Hepatocyte (in vitro differentiated cells): Measurements from ENCODE around the gene COX6A1. TPM values are rescaled to one million over a fixed set of nuclear protein-coding genes. Genes with fewer than 3 reads are reported as not detected.
A peak's percentile ranks its signal among the peaks of the same experiment; 100 is the strongest.

ENCODE experiments used
- DNase-seq: peaks from one replicate; pipeline ENCODE4 v3.0.0-alpha.2; 2016; ENCODE audit warnings: low spot score
- H2AFZ ChIP-seq: fragments of 200-600 bp; sonication (generic); 2 replicates; pipeline ENCODE4 v1.6.0; 2016; ENCODE audit warnings: antibody characterized with exemption, mild to moderate bottlenecking
- H3K27ac ChIP-seq: fragments of 200-600 bp; sonication (generic); 2 replicates; pipeline ENCODE4 v1.5.1; 2016; ENCODE audit warnings: mild to moderate bottlenecking
- H3K27me3 ChIP-seq: fragments of 200-600 bp; sonication (generic); 2 replicates; pipeline ENCODE4 v1.6.1; 2016
- H3K36me3 ChIP-seq: fragments of 200-600 bp; sonication (generic); replicated peaks from 2 replicates; pipeline ENCODE4 v1.5.1; 2016; ENCODE audit warnings: low read depth; ENCODE audit not compliant: insufficient read depth
- H3K4me1 ChIP-seq: fragments of 200-600 bp; sonication (generic); 2 replicates; pipeline ENCODE4 v1.5.1; 2016; ENCODE audit warnings: mild to moderate bottlenecking, moderate library complexity; ENCODE audit not compliant: insufficient read depth
- H3K4me2 ChIP-seq: fragments of 200-600 bp; sonication (generic); 2 replicates; pipeline ENCODE4 v1.6.0; 2016
- H3K4me3 ChIP-seq: fragments of 200-600 bp; sonication (generic); 2 replicates; pipeline ENCODE4 v1.5.1; 2016; ENCODE audit warnings: mild to moderate bottlenecking
- H3K79me2 ChIP-seq: fragments of 200-600 bp; sonication (generic); 2 replicates; pipeline ENCODE4 v1.6.0; 2017; ENCODE audit warnings: mild to moderate bottlenecking
- H3K9me2 ChIP-seq: fragments of 200-600 bp; sonication (generic); replicated peaks from 2 replicates; pipeline ENCODE4 v1.6.0; 2017; ENCODE audit warnings: mild to moderate bottlenecking; ENCODE audit not compliant: insufficient read depth
- H3K9me3 ChIP-seq: fragments of 200-600 bp; sonication (generic); 2 replicates; pipeline ENCODE4 v1.5.1; 2016; ENCODE audit warnings: low read depth, mild to moderate bottlenecking
- H4K20me1 ChIP-seq: fragments of 200-600 bp; sonication (generic); 2 replicates; pipeline ENCODE4 v1.6.0; 2016; ENCODE audit warnings: mild to moderate bottlenecking; ENCODE audit not compliant: insufficient read depth, poor library complexity, severe bottlenecking
- CTCF ChIP-seq: fragments of 200-600 bp; sonication (generic); IDR thresholded peaks from 2 replicates; pipeline ENCODE4 v1.5.1; 2016; ENCODE audit warnings: antibody characterized with exemption, mild to moderate bottlenecking; ENCODE audit not compliant: poor library complexity
- EZH2 ChIP-seq: fragments of 200-600 bp; sonication (generic); IDR thresholded peaks from 2 replicates; pipeline ENCODE4 v1.6.1; 2016; ENCODE audit warnings: antibody characterized with exemption, mild to moderate bottlenecking, borderline replicate concordance
- EZH2phosphoT487 ChIP-seq: fragments of 200-600 bp; sonication (generic); IDR thresholded peaks from one replicate; pipeline ENCODE4 v1.6.1; 2018; ENCODE audit warnings: antibody characterized with exemption, mild to moderate bottlenecking, low read depth, moderate library complexity; ENCODE audit not compliant: unreplicated experiment, severe bottlenecking
- WGBS: methylation state at CpG from one replicate; pipeline ENCODE4 v1.1.6; 2016; ENCODE audit warnings: low lambda C conversion rate; ENCODE audit errors: missing lambda C conversion rate; 5-methylcytosine and 5-hydroxymethylcytosine counted together
- polyA plus RNA-seq: library from polyadenylated mRNA; unstranded; fragments of >200 nt; fragmentation: Nextera tagmentation; extraction: Ambion mirVana; gene quantifications from 2 replicates; pipeline ENCODE4 v1.2.1, GENCODE V29; 2016
- total RNA-seq: library from RNA; depleted of rRNA; stranded (reverse); fragments of >200 nt; gene quantifications from 2 replicates; pipeline ENCODE4 v1.2.3, GENCODE V29; 2014

The COX6A1 gene
- total and polyA plus RNA-seq, 2 experiments from 2014 or later, result 581 to 1,059 TPM

- TF ChIP-seq EZH2 (no peak), EZH2phosphoT487 (no peak), CTCF (peak; percentile 12)
- peaks cover 7% of the 10 kb centered on the region for H3K36me3 ChIP-seq
- WGBS, result 92% methylated on average over 6 of the region's 6 CpGs
Measured at GRCh38 chr12:120457133-120457532, 19.2 kb downstream of the COX6A1 start.

DNA sequence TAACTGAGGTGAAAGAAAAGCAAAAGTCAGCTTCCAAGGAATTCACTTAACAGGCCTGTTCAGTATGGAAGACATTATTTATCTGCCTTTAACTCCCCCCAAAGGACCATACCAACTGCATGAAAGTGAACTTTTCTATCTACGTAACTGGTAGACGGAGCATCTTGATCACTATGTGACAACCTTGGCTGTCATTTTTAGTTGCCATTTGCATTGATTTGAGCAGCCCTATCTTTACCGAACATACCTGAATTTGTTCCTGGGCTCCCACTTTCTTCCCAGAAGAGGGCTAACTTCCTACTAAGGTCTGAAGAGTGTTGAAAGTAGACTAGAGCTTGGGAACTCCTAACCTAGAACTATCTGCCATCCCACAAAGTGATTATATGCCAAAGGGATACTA lies 22.2 kb downstream of the COX6A1 start:
- Histone ChIP-seq H4K20me1 (peaks cover 16% of the 10 kb centered on the region), H3K9me2 (no peaks in the 10 kb centered on the region), H3K79me2 (peaks cover 30% of the 10 kb centered on the region), H3K27me3 (no peaks in the 10 kb centered on the region), H3K4me3 (no peak overlapping the region), H3K4me2 (no peak overlapping the region), H3K27ac (no peak overlapping the region), H3K4me1 (no peaks in the 10 kb centered on the region), H3K9me3 (no peaks in the 10 kb centered on the region), H3K36me3 (peaks cover 7% of the 10 kb centered on the region), H2AFZ (no peak overlapping the region)
- DNase-seq, result no peak
- TF ChIP-seq CTCF (no peak), EZH2 (no peak), EZH2phosphoT487 (no peak)
- 96% methylated on average over 3 of the region's 3 CpGs for WGBS

More at GRCh38 chr12:120457133-120457532, 19.2 kb downstream of the COX6A1 start:
- Histone ChIP-seq H3K27me3 (no peaks in the 10 kb centered on the region), H3K9me3 (no peaks in the 10 kb centered on the region), H3K4me3 (no peak overlapping the region), H3K4me2 (no peak overlapping the region), H3K27ac (no peak overlapping the region), H4K20me1 (peaks cover 5% of the 10 kb centered on the region), H3K4me1 (peaks cover 9% of the 10 kb centered on the region), H3K9me2 (no peaks in the 10 kb centered on the region), H2AFZ (no peak overlapping the region), H3K79me2 (peaks cover 15% of the 10 kb centered on the region)
- DNase-seq, result no peak

- H3K4me1 ChIP-seq, result peaks cover 3% of the 10 kb centered on the region
- TF ChIP-seq EZH2phosphoT487, result no peak
- TF ChIP-seq CTCF, result no peak
- TF ChIP-seq EZH2, result no peak
- DNase-seq, result no peak
- peaks cover 50% of the 10 kb centered on the region for H3K79me2 ChIP-seq
- H3K9me3 ChIP-seq, result no peaks in the 10 kb centered on the region
- 88% methylated on average over 3 of the region's 3 CpGs for WGBS
- no peaks in the 10 kb centered on the region for H3K9me2 ChIP-seq
- H4K20me1 ChIP-seq, result peaks cover 34% of the 10 kb centered on the region
- no peak overlapping the region for H3K4me2 ChIP-seq
- H2AFZ ChIP-seq, result no peak overlapping the region
- H3K4me3 ChIP-seq, result no peak overlapping the region
- no peak overlapping the region for H3K27ac ChIP-seq
- peaks cover 7% of the 10 kb centered on the region for H3K36me3 ChIP-seq
- no peaks in the 10 kb centered on the region for H3K27me3 ChIP-seq
Measured at GRCh38 chr12:120462099-120462640, 24.3 kb downstream of the COX6A1 start.

GRCh38 chr12:120463712-120464111 lies 25.8 kb downstream of the COX6A1 start:
- Histone ChIP-seq H3K4me1 (peaks cover 6% of the 10 kb centered on the region), H3K36me3 (peaks cover 7% of the 10 kb centered on the region), H3K4me3 (no peak overlapping the region), H3K4me2 (no peak overlapping the region), H3K27me3 (no peaks in the 10 kb centered on the region), H3K79me2 (peaks cover 66% of the 10 kb centered on the region), H2AFZ (no peak overlapping the region), H4K20me1 (peaks cover 50% of the 10 kb centered on the region), H3K9me3 (no peaks in the 10 kb centered on the region), H3K27ac (no peak overlapping the region), H3K9me2 (no peaks in the 10 kb centered on the region)
- no peak for TF ChIP-seq EZH2
- no peak for TF ChIP-seq CTCF
- TF ChIP-seq EZH2phosphoT487, result no peak
- no peak for DNase-seq
- 93% methylated on average over 5 of the region's 5 CpGs for WGBS
